ENCODE data around the gene IL4I1.

DNA sequence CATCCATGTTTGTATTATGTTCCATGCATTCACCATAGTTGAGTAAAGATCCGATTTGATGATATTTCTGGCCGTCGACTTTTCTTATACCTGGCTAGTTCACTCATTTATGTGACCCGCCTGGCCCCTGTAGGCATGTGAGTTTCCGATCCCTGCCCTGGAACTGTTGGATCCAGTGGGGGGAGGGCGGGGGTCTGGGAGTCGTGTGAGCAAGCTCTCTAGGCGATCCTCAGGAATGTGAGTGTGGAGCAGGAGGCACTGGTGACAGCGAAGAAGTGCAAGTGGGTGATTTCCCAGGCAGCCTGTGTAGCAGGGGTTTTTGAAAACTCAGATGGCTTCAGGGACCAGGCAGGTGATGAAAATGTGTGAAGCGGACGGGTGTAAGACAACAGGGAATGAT is 56.4 kb downstream of the IL4I1 start:
- TF ChIP-seq, protein P1, sequence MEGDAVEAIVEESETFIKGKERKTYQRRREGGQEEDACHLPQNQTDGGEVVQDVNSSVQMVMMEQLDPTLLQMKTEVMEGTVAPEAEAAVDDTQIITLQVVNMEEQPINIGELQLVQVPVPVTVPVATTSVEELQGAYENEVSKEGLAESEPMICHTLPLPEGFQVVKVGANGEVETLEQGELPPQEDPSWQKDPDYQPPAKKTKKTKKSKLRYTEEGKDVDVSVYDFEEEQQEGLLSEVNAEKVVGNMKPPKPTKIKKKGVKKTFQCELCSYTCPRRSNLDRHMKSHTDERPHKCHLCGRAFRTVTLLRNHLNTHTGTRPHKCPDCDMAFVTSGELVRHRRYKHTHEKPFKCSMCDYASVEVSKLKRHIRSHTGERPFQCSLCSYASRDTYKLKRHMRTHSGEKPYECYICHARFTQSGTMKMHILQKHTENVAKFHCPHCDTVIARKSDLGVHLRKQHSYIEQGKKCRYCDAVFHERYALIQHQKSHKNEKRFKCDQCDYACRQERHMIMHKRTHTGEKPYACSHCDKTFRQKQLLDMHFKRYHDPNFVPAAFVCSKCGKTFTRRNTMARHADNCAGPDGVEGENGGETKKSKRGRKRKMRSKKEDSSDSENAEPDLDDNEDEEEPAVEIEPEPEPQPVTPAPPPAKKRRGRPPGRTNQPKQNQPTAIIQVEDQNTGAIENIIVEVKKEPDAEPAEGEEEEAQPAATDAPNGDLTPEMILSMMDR (IDR thresholded peaks at IDR 0.05) = no peak
- no peak for TF ChIP-seq EP300 (IDR thresholded peaks at IDR 0.05)
- TF ChIP-seq POLR2AphosphoS5 (IDR thresholded peaks at IDR 0.05) = no peak
- no peak for TF ChIP-seq POLR2A (IDR thresholded peaks at IDR 0.05; ENCODE audit: low read depth)

Measured in esophagus muscularis mucosa (tissue), 4 donors.